ENCODE data around the gene NENF. TPM values are rescaled to one million over a fixed set of nuclear protein-coding genes. Genes with fewer than 3 reads are reported as not detected.
"Not testable (repeated sequence)": the region's sequence is repeated elsewhere in the genome, so short reads cannot be mapped to it uniquely, and the experiment has no call there.

NENF gene
- total RNA-seq, 4 donors from 2014 or later: 82.8 to 139 (median 84.6) TPM

DNA sequence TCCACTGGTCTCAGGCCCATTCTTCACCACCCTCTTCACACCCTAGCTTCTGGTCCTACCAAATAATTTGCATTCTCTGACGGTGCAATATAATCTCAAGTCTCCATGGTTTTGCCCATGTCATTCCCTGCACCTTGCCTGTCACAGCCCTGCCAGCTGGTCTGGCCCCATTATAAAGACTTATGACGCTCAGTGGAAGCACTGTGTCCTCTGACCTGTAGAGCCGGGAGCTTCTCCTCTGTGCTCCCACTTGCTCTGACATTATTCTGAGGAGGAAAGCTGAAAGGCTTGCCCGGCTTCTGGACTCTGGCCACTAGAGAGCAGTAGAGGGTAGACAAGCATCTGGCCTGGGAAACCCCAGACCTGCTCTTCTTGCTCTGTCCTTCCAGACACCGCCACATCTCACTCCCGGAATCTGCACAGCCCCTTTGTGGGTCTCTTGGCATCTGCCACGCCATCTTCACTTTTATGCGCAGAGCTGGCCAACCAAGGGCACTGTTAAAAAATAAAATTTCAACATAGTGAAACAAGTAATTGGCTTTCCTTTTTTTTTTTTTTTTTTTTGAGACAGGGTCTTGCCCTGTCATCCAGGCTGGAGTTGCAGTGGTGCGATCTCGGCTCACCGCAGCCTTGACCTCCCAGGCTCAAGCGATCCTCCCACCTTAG, 44.4 kb downstream of the NENF start:
- 26 to 29% methylated on average over 12 of the region's 12 CpGs for WGBS, 2 donors
- H3K4me3 ChIP-seq (ENCODE audit: low read depth, poor library complexity, severe bottlenecking): no peak overlapping the region
- DNase-seq (ENCODE audit: low spot score in 2 of 2): peak; percentile 87 to 97
- intact Hi-C loops (cut with DNase I; ENCODE audit: low total_unique reads): loop anchor here (10.0 kb wide), 1 partner anchor 148 kb away; a partner anchor contains a TSS
- TF ChIP-seq POLR2A (IDR thresholded peaks at IDR 0.05) (no peak), CTCF (IDR thresholded peaks at IDR 0.05) (peak in 2 of 3 donors; percentile 25 to 72)

DNA sequence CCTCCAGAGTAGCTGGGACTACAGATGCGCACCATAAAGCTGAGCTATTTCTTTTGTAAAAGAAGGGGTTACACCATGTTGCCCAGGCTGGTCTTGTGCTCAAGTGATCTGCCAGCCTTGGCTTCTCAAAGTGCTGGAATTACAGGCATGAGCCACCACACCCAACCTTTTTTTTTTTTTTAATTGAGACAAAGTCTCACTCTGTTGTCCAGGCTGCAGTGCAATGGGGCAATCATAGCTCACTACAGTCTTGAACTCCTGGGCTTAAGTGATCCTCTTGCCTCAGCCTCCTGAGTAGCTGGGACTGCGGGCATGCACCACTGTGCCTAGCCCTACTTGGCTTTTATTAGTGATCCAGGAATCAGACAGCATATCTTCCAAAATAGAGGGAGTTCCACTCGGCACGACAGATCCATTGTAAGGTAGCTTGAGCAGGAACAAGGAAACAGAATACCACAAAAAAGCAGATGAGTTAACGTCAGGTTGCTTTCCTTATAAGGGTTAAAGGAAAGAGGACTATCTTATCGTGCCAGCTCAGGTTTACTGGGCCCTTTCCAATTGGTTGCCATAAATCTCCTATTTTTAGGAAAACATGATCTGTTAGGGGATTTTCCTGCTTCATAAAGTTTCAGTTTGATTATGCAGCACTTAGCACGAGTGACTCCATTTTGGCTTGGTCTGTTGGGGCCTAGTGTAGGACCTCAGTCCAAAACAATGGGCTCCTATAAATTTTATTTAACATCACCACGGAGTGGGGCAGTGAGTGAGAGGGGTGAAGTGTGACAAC, 45.2 kb downstream of the NENF start:
- intact Hi-C loops (cut with DNase I; ENCODE audit: low total_unique reads): loop anchor here (10.0 kb wide), 1 partner anchor 147 kb away; a partner anchor contains a TSS
- 48% methylated on average over 8 of the region's 8 CpGs for WGBS, 2 donors
- TF ChIP-seq CTCF (IDR thresholded peaks at IDR 0.05): no peak
- TF ChIP-seq POLR2A (IDR thresholded peaks at IDR 0.05): no peak
- no peak for DNase-seq (ENCODE audit: low spot score in 2 of 2)
- no peak overlapping the region for H3K4me3 ChIP-seq (ENCODE audit: low read depth, poor library complexity, severe bottlenecking)

- no peak overlapping the region for H3K4me3 ChIP-seq (ENCODE audit: low read depth, poor library complexity, severe bottlenecking)
- intact Hi-C loops (cut with DNase I; ENCODE audit: low total_unique reads): loop anchor here (10.0 kb wide), 1 partner anchor 146 kb away; a partner anchor contains a TSS
- TF ChIP-seq CTCF (IDR thresholded peaks at IDR 0.05) (no peak), POLR2A (IDR thresholded peaks at IDR 0.05) (no peak)
- no peak for DNase-seq (ENCODE audit: low spot score in 2 of 2)
- 74 to 79% methylated on average over 12 of the region's 12 CpGs for WGBS, 2 donors
Observed at GRCh38 chr1:212478467-212479025, 45.8 kb downstream of the NENF start.

GRCh38 chr1:212479188-212479587, 46.5 kb downstream of the NENF start:
- intact Hi-C loops (cut with DNase I; ENCODE audit: low total_unique reads): loop anchor here (10.0 kb wide), 1 partner anchor 146 kb away; a partner anchor contains a TSS
- WGBS, 2 donors: 86 to 90% methylated on average over 7 of the region's 7 CpGs
- TF ChIP-seq CTCF (IDR thresholded peaks at IDR 0.05) (no peak), POLR2A (IDR thresholded peaks at IDR 0.05) (no peak)
- H3K4me3 ChIP-seq (ENCODE audit: low read depth, poor library complexity, severe bottlenecking): no peak overlapping the region
- no peak for DNase-seq (ENCODE audit: low spot score in 2 of 2)

DNA sequence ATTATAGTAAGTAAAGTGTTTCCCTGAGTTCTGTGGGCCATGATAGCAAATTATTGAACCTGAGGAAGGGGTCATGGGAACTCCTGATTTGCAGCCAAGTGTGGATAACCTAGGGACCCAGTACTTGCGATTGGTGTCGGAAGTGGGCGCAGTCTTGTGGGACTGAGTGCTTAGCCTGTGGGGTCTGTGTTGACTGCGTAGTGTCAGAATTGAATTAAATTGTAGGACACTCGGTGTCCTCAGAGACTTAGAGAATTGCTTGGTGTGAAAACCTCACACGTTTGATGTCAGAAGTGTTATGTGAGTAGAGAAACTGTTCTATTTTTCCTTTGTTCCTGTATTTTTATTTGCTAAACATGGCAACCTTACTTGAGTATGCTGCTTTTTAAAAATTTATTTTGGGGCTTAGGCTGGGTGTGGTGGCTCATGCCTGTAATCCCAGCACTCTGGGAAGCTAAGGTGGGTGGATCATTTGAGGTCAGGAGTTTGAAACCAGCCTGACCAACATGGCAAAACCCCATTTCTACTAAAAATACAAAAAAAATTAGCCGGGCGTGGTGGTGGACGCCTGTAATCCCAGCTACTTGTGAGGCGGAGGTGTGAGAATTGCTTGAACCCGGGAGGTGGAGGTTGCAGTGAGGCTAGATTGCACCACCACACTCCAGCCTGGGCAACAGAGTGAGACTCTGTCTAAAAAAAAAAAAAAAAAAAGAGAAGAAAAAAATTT, 48.2 kb downstream of the NENF start:
- H3K4me3 ChIP-seq (ENCODE audit: low read depth, poor library complexity, severe bottlenecking); DNase-seq (ENCODE audit: low spot score in 2 of 2); intact Hi-C loops (cut with DNase I; ENCODE audit: low total_unique reads): not testable (repeated sequence)
- 84 to 85% methylated on average over 11 of the region's 11 CpGs for WGBS, 2 donors
